OCI-LY3 (cell line): ENCODE results near the gene PRDM5.

Source experiments
- EZH2phosphoT487 ChIP-seq: fragments of 200-600 bp; shearing (Covaris generic); IDR thresholded peaks from 2 replicates; pipeline ENCODE4 v1.6.1; 2018; ENCODE audit warnings: antibody characterized with exemption, mixed run types, low read depth
- TF ChIP-seq, protein P1 (sequence below): fragments of 200-600, 300-600 bp; sonication (generic); IDR thresholded peaks from 2 replicates; pipeline ENCODE4 v1.5.1; 2014; ENCODE audit warnings: antibody characterized with exemption, low read length, low read depth

DNA sequence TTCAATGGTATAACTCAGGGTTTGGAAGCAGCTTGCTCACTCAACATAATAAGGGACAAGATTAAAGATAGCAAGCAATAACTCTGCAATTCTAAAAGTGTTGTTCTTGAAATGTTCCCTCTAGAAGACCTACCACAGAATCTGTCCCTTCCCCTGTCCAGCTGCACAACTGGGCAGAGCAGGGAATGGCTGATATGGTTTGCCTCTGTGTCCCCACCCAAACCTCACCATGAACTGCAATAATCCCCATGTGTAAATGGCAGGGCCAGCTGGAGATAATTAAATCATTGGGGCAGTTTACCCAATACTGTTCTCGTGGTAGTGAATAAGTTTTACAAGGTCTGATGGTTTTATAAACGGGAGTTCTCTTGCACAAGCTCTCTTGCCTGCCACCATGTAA is 19.1 kb downstream of the PRDM5 start:
- TF ChIP-seq EZH2phosphoT487 = no peak
- TF ChIP-seq, protein P1, sequence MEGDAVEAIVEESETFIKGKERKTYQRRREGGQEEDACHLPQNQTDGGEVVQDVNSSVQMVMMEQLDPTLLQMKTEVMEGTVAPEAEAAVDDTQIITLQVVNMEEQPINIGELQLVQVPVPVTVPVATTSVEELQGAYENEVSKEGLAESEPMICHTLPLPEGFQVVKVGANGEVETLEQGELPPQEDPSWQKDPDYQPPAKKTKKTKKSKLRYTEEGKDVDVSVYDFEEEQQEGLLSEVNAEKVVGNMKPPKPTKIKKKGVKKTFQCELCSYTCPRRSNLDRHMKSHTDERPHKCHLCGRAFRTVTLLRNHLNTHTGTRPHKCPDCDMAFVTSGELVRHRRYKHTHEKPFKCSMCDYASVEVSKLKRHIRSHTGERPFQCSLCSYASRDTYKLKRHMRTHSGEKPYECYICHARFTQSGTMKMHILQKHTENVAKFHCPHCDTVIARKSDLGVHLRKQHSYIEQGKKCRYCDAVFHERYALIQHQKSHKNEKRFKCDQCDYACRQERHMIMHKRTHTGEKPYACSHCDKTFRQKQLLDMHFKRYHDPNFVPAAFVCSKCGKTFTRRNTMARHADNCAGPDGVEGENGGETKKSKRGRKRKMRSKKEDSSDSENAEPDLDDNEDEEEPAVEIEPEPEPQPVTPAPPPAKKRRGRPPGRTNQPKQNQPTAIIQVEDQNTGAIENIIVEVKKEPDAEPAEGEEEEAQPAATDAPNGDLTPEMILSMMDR = no peak
